ENCODE measurements around the gene DUSP22. TPM values are rescaled to one million over a fixed set of nuclear protein-coding genes. Genes with fewer than 3 reads are reported as not detected.

The DUSP22 gene
- total RNA-seq, 1 experiment from 2014 or later, result 25.0 TPM

DNA sequence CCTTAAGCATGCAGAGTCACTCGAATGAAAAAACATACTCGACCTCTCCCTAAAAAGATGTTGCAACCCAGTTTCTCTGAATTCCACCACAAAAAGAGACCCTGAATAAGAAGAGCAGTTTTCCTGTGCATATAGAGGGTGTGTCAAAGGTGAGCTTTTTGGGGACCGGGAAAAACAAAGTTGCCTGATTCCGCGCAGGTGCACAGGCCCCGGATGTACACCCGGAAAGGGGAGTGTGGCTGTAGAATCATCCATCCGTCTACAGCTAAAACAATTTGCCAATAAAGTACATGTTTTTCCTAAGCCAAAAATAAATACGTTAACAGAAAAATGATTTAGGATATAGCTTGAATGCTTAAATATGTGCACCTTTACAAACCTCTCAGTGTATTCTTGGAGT lies 58.1 kb downstream of the DUSP22 start:
- DNase-seq, result no peak
- H3K9me3 Mint-ChIP-seq, result peaks cover 94 to 98% of the 10 kb centered on the region in 2 experiments
- Histone ChIP-seq H4K20me1 (ENCODE audit: control insufficient read depth, insufficient read depth, insufficient read length) (no peaks in the 10 kb centered on the region), H2AFZ (ENCODE audit: low read length) (no peak overlapping the region), H3K9me3 (ENCODE audit: control insufficient read depth, low read depth, low read length) (peaks cover 81% of the 10 kb centered on the region), H2AK5ac (ENCODE audit: insufficient read length, low read length) (no peak overlapping the region), H3K27ac (ENCODE audit: insufficient read length, low read depth, low read length) (no peak overlapping the region), H2BK12ac (ENCODE audit: insufficient read length, low read depth, low read length) (no peak overlapping the region), H3K27me3 (ENCODE audit: insufficient read depth, low read length) (no peaks in the 10 kb centered on the region), H3K56ac (ENCODE audit: insufficient read length, low read depth, low read length) (no peak overlapping the region), H4K8ac (replicated peaks; ENCODE audit: insufficient read length, low read depth, low read length) (no peak overlapping the region), H3K18ac (ENCODE audit: insufficient read length, low read depth, low read length) (no peak overlapping the region), H3K79me1 (ENCODE audit: insufficient read depth, low read depth, low read length, poor library complexity, severe bottlenecking) (no peaks in the 10 kb centered on the region), H3K23me2 (ENCODE audit: insufficient read length, low read depth, low read length, poor library complexity, severe bottlenecking) (no peaks in the 10 kb centered on the region), H3K9ac (ENCODE audit: extremely low read depth, insufficient read length, low read length) (no peak overlapping the region), H3K4me1 (ENCODE audit: insufficient read depth, low read length) (no peaks in the 10 kb centered on the region), H3T11ph (ENCODE audit: low read length) (no peak overlapping the region), H3K14ac (ENCODE audit: insufficient read depth, low read length) (no peak overlapping the region), H3K79me2 (ENCODE audit: insufficient read depth, low read length) (no peaks in the 10 kb centered on the region), H3K4ac (ENCODE audit: low read depth, low read length) (no peak overlapping the region), H4K91ac (ENCODE audit: insufficient read length, low read depth, low read length) (no peak overlapping the region), H4K5ac (ENCODE audit: insufficient read length, low read depth, low read length) (no peak overlapping the region), H2BK5ac (ENCODE audit: insufficient read length, low read length) (no peak overlapping the region), H3K23ac (ENCODE audit: insufficient read length, low read depth, low read length) (no peak overlapping the region), H2BK15ac (ENCODE audit: low read depth, low read length) (no peak overlapping the region), H3K4me2 (ENCODE audit: insufficient read depth, insufficient read length, low read length) (no peak overlapping the region), H2BK20ac (ENCODE audit: low read depth, low read length, poor library complexity, severe bottlenecking) (no peak overlapping the region), H2BK120ac (ENCODE audit: low read depth, low read length, poor library complexity, severe bottlenecking) (no peak overlapping the region)
- TF ChIP-seq, protein P1, sequence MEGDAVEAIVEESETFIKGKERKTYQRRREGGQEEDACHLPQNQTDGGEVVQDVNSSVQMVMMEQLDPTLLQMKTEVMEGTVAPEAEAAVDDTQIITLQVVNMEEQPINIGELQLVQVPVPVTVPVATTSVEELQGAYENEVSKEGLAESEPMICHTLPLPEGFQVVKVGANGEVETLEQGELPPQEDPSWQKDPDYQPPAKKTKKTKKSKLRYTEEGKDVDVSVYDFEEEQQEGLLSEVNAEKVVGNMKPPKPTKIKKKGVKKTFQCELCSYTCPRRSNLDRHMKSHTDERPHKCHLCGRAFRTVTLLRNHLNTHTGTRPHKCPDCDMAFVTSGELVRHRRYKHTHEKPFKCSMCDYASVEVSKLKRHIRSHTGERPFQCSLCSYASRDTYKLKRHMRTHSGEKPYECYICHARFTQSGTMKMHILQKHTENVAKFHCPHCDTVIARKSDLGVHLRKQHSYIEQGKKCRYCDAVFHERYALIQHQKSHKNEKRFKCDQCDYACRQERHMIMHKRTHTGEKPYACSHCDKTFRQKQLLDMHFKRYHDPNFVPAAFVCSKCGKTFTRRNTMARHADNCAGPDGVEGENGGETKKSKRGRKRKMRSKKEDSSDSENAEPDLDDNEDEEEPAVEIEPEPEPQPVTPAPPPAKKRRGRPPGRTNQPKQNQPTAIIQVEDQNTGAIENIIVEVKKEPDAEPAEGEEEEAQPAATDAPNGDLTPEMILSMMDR (conservative IDR thresholded peaks at IDR 0.05), result no peak
- no peak overlapping the region for H3K4me3 Mint-ChIP-seq
- peaks cover 4% of the 10 kb centered on the region for H3K27me3 Mint-ChIP-seq (ENCODE audit: low read depth)
- H3K4me1 Mint-ChIP-seq, result peaks cover 8 to 10% of the 10 kb centered on the region in 2 experiments; a peak in 3 of 4 replicates
- no CpG with 5 or more reads among the region's 9 CpGs for WGBS (ENCODE audit: extremely low coverage, insufficient read length, low lambda C conversion rate)
- no peak overlapping the region for H3K27ac Mint-ChIP-seq
- peaks cover 12 to 41% (median 20%) of the 10 kb centered on the region in 3 experiments for H3K36me3 Mint-ChIP-seq (ENCODE audit: insufficient read depth in 1 of 3, low read depth in 3 of 3)

Measured in H9 (cell line).